Measurements from ENCODE around the gene CDKN2B.

GRCh38 chr9:22031655-22032411, 22.7 kb upstream of the CDKN2B start:
- no peak for TF ChIP-seq CTCF (conservative IDR thresholded peaks at IDR 0.05; ENCODE audit: low read length)
- no peak for TF ChIP-seq EZH2phosphoT487 (IDR thresholded peaks at IDR 0.05; ENCODE audit: borderline replicate concordance)

Measured in Loucy (cell line).